GM12872 (cell line): ENCODE results near the gene RAP2B.

Source experiments
- TF ChIP-seq, protein P1 (sequence below): IDR thresholded peaks from 3 replicates; pipeline ENCODE4 v1.5.1; 2011; ENCODE audit warnings: low read depth, mild to moderate bottlenecking, low read length, moderate library complexity; ENCODE audit not compliant: insufficient read depth

RAP2B gene

DNA sequence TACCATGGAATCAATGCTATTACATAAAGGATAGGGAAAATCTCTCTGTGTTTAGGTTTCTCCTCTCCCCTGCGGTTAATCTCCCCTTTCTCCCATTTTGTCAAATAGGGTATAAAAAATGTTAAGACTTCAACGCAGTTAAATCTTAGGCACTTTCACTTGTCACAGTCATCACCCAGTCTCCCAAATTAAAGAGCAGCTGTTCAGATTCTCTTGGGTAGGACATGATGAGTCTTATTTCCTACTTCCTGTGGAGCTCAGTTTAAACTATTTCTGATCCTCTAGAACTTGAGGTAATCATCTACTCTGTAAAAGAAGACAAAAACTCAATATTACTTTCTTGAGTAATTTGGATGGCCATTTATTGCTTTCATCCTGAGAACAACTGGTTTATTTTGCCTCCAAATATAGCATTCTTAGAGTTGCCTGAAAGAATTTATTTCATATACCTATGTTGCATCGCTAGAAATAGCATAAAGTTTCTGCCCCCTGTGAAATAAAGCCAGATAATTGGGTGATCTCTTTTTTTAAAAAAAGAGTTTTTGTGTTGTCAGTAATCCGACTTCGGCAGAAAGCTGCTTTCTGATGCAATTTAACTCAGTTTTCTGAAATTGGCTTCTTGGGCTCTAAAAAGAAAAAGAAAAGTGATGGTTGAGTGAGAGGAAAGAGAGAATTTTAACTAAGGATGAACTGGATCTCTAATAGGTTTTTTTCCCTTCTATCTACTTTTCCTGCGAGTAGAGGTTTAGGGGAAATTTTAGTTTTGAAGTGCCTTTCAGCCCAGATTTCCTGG lies 20.7 kb downstream of the RAP2B start:
- TF ChIP-seq, protein P1, sequence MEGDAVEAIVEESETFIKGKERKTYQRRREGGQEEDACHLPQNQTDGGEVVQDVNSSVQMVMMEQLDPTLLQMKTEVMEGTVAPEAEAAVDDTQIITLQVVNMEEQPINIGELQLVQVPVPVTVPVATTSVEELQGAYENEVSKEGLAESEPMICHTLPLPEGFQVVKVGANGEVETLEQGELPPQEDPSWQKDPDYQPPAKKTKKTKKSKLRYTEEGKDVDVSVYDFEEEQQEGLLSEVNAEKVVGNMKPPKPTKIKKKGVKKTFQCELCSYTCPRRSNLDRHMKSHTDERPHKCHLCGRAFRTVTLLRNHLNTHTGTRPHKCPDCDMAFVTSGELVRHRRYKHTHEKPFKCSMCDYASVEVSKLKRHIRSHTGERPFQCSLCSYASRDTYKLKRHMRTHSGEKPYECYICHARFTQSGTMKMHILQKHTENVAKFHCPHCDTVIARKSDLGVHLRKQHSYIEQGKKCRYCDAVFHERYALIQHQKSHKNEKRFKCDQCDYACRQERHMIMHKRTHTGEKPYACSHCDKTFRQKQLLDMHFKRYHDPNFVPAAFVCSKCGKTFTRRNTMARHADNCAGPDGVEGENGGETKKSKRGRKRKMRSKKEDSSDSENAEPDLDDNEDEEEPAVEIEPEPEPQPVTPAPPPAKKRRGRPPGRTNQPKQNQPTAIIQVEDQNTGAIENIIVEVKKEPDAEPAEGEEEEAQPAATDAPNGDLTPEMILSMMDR: no peak

DNA sequence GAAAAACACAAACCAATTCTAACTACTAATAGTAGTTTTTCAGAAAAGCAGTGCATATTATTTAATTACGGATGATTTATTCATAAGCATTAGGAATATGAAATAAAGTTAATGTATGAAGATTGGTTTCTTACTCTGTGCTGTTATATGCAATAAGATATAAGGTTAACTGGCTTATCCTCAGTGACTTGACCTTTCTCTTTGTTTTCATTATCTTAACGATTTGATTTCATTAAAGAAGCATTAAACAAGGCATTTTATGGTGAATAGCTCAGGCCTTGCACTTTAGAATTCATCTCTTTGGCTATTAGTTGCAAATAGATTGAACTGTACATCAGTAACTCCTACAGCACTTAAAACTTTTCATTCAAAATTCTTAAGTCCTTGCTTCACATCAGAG lies 28.9 kb downstream of the RAP2B start:
- TF ChIP-seq, protein P1: no peak

DNA sequence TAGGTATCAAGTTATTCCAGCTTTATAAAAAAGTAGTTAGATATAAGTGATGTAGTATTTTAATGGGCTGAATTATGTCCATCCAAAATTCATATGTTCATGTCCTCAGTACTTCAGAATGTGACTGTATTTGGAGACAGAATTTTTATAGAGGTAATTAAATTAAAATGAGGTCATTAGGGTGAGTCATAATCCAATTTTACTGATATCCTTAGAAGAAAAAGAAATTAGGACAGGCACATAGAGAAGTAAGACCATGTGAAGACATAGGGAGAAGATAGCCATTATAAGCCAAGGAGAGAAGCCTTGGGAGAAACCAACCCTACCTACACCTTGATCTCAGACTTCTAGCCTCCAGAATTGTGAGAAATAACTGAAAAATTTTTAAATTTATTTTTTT lies 30.3 kb downstream of the RAP2B start:
- TF ChIP-seq, protein P1: no peak

DNA sequence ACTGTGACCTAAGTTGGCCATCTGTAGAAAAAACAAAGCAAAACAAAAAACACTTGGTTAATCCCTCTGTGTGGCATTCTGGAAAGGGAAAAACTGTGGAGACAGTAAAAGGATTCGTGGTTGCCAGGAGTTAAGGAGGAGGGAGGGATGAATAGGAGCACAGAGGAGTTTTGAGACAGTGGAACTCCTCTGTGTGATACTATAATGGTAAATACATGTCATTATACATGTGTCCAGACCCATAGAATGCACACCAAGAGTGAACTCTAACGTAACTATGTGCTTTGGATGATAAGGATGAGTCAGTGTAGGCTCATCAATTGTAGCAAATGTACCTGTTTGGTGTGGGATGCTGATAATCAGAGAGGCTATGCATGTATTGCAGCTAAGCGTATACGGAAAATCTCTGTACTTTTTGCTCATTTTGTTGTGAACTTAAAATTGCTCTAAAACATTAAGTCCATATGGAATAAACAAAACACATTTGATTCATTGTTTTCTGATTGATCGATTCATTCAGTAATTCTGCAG lies 33.4 kb downstream of the RAP2B start:
- TF ChIP-seq, protein P1: no peak

DNA sequence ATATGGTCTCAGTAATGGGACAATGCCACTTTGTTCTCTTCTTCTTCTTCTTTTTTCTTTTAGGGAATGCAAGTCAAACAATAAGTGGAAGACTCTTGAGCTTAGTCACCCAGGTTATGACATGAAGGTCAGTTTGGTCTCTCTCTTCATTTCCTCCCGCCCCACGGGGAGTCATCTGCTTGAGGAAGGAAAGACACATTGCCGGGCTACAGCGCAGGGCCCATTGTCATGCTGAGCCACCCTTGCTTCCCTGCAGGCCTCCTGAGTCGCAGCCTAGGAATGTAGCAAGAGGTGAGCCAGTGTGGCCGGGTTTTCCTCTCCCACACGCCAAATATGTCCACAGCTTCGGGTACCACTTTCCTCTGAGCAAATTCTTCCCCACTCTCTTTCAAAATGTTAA lies 47.6 kb downstream of the RAP2B start:
- TF ChIP-seq, protein P1: no peak

DNA sequence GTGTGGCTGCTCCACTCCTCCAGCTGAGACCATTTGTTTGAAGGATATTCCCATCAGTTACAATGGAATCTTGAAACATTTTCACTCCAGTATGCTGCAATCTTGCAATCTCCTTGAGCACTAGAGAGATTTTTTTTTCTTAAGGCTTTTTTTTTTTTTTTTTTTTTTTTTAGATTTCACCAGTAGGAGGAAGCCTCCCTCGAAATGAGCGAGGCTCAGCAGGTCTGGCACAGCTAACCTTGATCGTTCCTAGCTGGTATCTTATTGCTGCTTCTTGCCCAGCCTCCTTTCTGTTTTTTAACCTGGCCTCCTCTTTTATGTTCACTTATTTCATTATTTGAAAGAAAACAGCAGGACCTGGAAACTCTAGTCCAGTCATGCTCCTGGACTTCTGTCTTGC lies 48.1 kb downstream of the RAP2B start:
- TF ChIP-seq, protein P1: no peak

DNA sequence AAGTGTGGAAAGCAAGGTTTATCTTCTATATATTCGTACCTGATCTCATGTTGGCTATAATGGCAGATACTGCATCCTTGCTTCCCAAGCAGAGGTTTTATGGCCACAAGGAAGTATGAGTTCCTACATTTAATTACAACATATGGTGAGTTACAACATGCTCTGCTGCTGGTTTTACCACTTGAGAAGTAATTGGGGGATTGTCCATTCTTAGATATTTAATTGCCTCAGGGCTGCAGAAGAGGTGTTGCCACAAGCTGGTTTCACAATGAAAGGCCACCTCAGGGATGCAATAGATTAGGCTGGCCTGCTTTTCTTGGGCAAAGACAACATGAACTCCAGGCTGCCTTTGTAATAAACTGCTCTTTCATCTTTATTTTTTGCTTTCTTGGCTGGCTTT lies 48.6 kb downstream of the RAP2B start:
- TF ChIP-seq, protein P1: no peak
